ENCODE measurements around the gene DRC7. TPM values are rescaled to one million over a fixed set of nuclear protein-coding genes. Genes with fewer than 3 reads are reported as not detected.

The DRC7 gene
- total RNA-seq, 1 experiment from 2014 or later, result not detected

DNA sequence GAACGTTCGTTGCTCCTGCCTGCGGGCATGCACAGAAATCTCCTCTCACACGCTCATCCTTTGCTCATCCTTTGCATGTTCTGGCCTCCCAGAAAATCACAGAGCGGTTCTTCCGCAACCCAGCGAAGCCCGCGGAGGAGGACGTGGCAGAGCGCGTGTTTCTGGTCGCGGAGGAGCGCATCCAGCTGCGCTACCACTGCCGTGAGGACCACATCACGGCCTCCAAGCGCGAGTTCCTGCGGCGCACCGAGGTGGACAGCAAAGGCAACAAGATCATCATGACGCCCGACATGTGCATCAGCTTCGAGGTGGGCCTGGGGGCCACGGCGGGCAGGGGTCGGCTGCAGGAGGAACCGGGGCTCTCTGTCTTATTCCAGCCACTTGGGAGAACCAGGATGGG lies 31.4 kb downstream of the DRC7 start:
- no peaks in the 10 kb centered on the region for H3K4me1 Mint-ChIP-seq (ENCODE audit: insufficient read depth, unreplicated experiment)
- H3K36me3 Mint-ChIP-seq (ENCODE audit: insufficient read depth, unreplicated experiment), result no peaks in the 10 kb centered on the region
- no TSS peak for BruUV-seq (replicated peaks)
- CTCF ChIA-PET, result interaction anchor here (0.9 kb wide), 1 partner anchor 150 kb away, joined by 3 read pairs; no protein-coding TSS in a partner anchor
- no peaks in the 10 kb centered on the region for H3K27me3 Mint-ChIP-seq (ENCODE audit: insufficient read depth, unreplicated experiment)
- intact Hi-C loops (cut with micrococcal nuclease), result no loop called here
- peaks cover 15% of the 10 kb centered on the region for H3K9me3 Mint-ChIP-seq (ENCODE audit: unreplicated experiment)
- POLR2A ChIA-PET, result no interaction called here
- no peak overlapping the region for H3K27ac Mint-ChIP-seq (ENCODE audit: low read depth, unreplicated experiment)
- no peak overlapping the region for H3K4me3 Mint-ChIP-seq (ENCODE audit: unreplicated experiment)
- no peak for TF ChIP-seq CTCF (IDR thresholded peaks at IDR 0.05; ENCODE audit: unreplicated experiment)
- no peak for DNase-seq (ENCODE audit: unreplicated experiment)

DNA sequence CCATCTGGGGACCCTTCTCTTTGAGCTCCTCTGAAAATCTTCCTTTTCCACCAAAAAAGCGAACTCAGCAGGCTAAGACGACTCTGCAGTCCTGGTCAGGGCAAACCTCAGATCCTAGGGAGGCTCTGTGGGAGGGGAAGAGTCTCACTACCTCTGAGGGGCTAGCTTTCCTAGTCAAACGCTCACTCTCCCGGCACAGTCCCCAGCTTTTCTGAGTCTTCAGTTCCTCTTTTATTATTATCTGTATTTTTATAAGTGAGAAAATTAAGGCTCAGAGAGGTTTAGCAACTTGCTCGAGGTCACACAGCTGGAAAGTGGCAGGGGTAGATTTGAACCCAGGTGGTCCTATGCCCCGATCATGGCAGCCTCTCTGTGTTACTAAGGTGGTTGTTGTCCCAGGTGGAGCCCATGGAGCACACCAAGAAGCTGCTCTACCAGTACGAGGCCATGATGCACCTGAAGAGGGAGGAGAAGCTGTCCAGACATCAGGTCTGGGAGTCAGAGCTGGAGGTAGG lies 31.9 kb downstream of the DRC7 start:
- peaks cover 4% of the 10 kb centered on the region for H3K4me1 Mint-ChIP-seq (ENCODE audit: insufficient read depth, unreplicated experiment)
- H3K4me3 Mint-ChIP-seq (ENCODE audit: unreplicated experiment), result no peak overlapping the region
- no peak overlapping the region for H3K27ac Mint-ChIP-seq (ENCODE audit: low read depth, unreplicated experiment)
- TF ChIP-seq CTCF (IDR thresholded peaks at IDR 0.05; ENCODE audit: unreplicated experiment), result no peak
- no peaks in the 10 kb centered on the region for H3K36me3 Mint-ChIP-seq (ENCODE audit: insufficient read depth, unreplicated experiment)
- DNase-seq (ENCODE audit: unreplicated experiment), result no peak
- no peaks in the 10 kb centered on the region for H3K27me3 Mint-ChIP-seq (ENCODE audit: insufficient read depth, unreplicated experiment)
- intact Hi-C loops (cut with micrococcal nuclease), result no loop called here
- POLR2A ChIA-PET, result no interaction called here
- CTCF ChIA-PET, result interaction anchor here (0.9 kb wide), 1 partner anchor 150 kb away, joined by 3 read pairs; no protein-coding TSS in a partner anchor
- peaks cover 15% of the 10 kb centered on the region for H3K9me3 Mint-ChIP-seq (ENCODE audit: unreplicated experiment)
- no TSS peak for BruUV-seq (replicated peaks)

- intact Hi-C loops (cut with micrococcal nuclease), result no loop called here
- Mint-ChIP-seq H3K36me3 (ENCODE audit: insufficient read depth, unreplicated experiment) (no peaks in the 10 kb centered on the region), H3K27me3 (ENCODE audit: insufficient read depth, unreplicated experiment) (no peaks in the 10 kb centered on the region), H3K9me3 (ENCODE audit: unreplicated experiment) (peaks cover 15% of the 10 kb centered on the region), H3K4me1 (ENCODE audit: insufficient read depth, unreplicated experiment) (peaks cover 12% of the 10 kb centered on the region), H3K27ac (ENCODE audit: low read depth, unreplicated experiment) (no peak overlapping the region), H3K4me3 (ENCODE audit: unreplicated experiment) (no peak overlapping the region)
- ChIA-PET POLR2A (interaction anchor here (0.5 kb wide), 1 partner anchor 286 kb away, joined by 3 read pairs; no protein-coding TSS in a partner anchor), CTCF (interaction anchor here (0.6 kb wide), 2 partner anchors 78 to 174 kb away, joined by 3 to 4 read pairs; no protein-coding TSS in a partner anchor)
- DNase-seq (ENCODE audit: unreplicated experiment), result no peak
- BruUV-seq (replicated peaks), result no TSS peak
- no peak for TF ChIP-seq CTCF (IDR thresholded peaks at IDR 0.05; ENCODE audit: unreplicated experiment)
Observed at GRCh38 chr16:57727610-57728009, 33.0 kb downstream of the DRC7 start.

GRCh38 chr16:57728336-57729181 lies 34.0 kb downstream of the DRC7 start:
- POLR2A ChIA-PET, result interaction anchor here (0.5 kb wide), 1 partner anchor 285 kb away, joined by 3 read pairs; no protein-coding TSS in a partner anchor
- no peak for DNase-seq (ENCODE audit: unreplicated experiment)
- CTCF ChIA-PET, result no interaction called here
- Mint-ChIP-seq H3K4me3 (ENCODE audit: unreplicated experiment) (no peak overlapping the region), H3K27me3 (ENCODE audit: insufficient read depth, unreplicated experiment) (no peaks in the 10 kb centered on the region), H3K27ac (ENCODE audit: low read depth, unreplicated experiment) (no peak overlapping the region), H3K4me1 (ENCODE audit: insufficient read depth, unreplicated experiment) (peaks cover 12% of the 10 kb centered on the region), H3K9me3 (ENCODE audit: unreplicated experiment) (peaks cover 15% of the 10 kb centered on the region), H3K36me3 (ENCODE audit: insufficient read depth, unreplicated experiment) (no peaks in the 10 kb centered on the region)
- intact Hi-C loops (cut with micrococcal nuclease), result no loop called here
- no peak for TF ChIP-seq CTCF (IDR thresholded peaks at IDR 0.05; ENCODE audit: unreplicated experiment)
- no TSS peak for BruUV-seq (replicated peaks)

Measured in MCF 10A (cell line).